H9 (cell line): Measurements from ENCODE around the gene TBC1D30. TPM values are rescaled to one million over a fixed set of nuclear protein-coding genes. Genes with fewer than 3 reads are reported as not detected.

Experiments used
- DNase-seq: peaks from one replicate; pipeline ENCODE4 v3.0.0-alpha.2; 2017
- H2AFZ ChIP-seq: one replicate; pipeline ENCODE4 v1.6.1; 2013; ENCODE audit warnings: mild to moderate bottlenecking, low read length, control low read depth, moderate library complexity
- H2AK5ac ChIP-seq: 2 replicates; pipeline ENCODE4 v1.6.1; 2013; ENCODE audit warnings: low read length, control low read depth, mixed read lengths; ENCODE audit not compliant: insufficient read length
- H2BK120ac ChIP-seq: one replicate; pipeline ENCODE4 v1.6.1; 2013; ENCODE audit warnings: low read depth, mild to moderate bottlenecking, low read length, control low read depth, inconsistent platforms; ENCODE audit not compliant: poor library complexity, severe bottlenecking
- H2BK12ac ChIP-seq: 2 replicates; pipeline ENCODE4 v1.6.1; 2013; ENCODE audit warnings: low read length, control low read depth, mixed read lengths, low read depth; ENCODE audit not compliant: insufficient read length
- H2BK15ac ChIP-seq: 2 replicates; pipeline ENCODE4 v1.6.1; 2013; ENCODE audit warnings: low read depth, low read length, control low read depth
- H2BK20ac ChIP-seq: one replicate; pipeline ENCODE4 v1.6.1; 2013; ENCODE audit warnings: low read depth, mild to moderate bottlenecking, low read length, control low read depth, inconsistent platforms; ENCODE audit not compliant: poor library complexity, severe bottlenecking
- H2BK5ac ChIP-seq: 2 replicates; pipeline ENCODE4 v1.6.1; 2013; ENCODE audit warnings: low read length, control low read depth, mixed read lengths; ENCODE audit not compliant: insufficient read length
- H3K14ac ChIP-seq: 2 replicates; pipeline ENCODE4 v1.6.1; 2013; ENCODE audit warnings: low read length, control low read depth; ENCODE audit not compliant: insufficient read depth
- H3K18ac ChIP-seq: 2 replicates; pipeline ENCODE4 v1.6.1; 2013; ENCODE audit warnings: low read depth, mild to moderate bottlenecking, mixed read lengths, low read length, control low read depth; ENCODE audit not compliant: insufficient read length
- H3K23ac ChIP-seq: 2 replicates; pipeline ENCODE4 v1.6.1; 2013; ENCODE audit warnings: low read length, control low read depth, mixed read lengths, low read depth; ENCODE audit not compliant: insufficient read length
- H3K23me2 ChIP-seq: 2 replicates; pipeline ENCODE4 v1.6.1; 2013; ENCODE audit warnings: low read depth, mild to moderate bottlenecking, mixed read lengths, low read length, control low read depth; ENCODE audit not compliant: insufficient read length, poor library complexity, severe bottlenecking
- H3K27ac ChIP-seq: 2 replicates; pipeline ENCODE4 v1.5.1; 2013; ENCODE audit warnings: low read length, control low read depth, mixed read lengths, low read depth; ENCODE audit not compliant: insufficient read length
- H3K27me3 ChIP-seq: 2 replicates; pipeline ENCODE4 v1.6.1; 2013; ENCODE audit warnings: low read length, control low read depth, inconsistent platforms; ENCODE audit not compliant: insufficient read depth
- H3K4ac ChIP-seq: 2 replicates; pipeline ENCODE4 v1.6.1; 2013; ENCODE audit warnings: low read depth, mild to moderate bottlenecking, control low read depth, inconsistent platforms, low read length, moderate library complexity
- H3K4me1 ChIP-seq: 2 replicates; pipeline ENCODE4 v1.6.1; 2013; ENCODE audit warnings: low read length, control low read depth, inconsistent platforms; ENCODE audit not compliant: insufficient read depth
- H3K4me2 ChIP-seq: 2 replicates; pipeline ENCODE4 v1.6.1; 2013; ENCODE audit warnings: low read length, control low read depth, mixed read lengths; ENCODE audit not compliant: insufficient read length, insufficient read depth
- H3K56ac ChIP-seq: 2 replicates; pipeline ENCODE4 v1.6.1; 2013; ENCODE audit warnings: low read depth, mild to moderate bottlenecking, mixed read lengths, low read length, control low read depth; ENCODE audit not compliant: insufficient read length
- H3K79me1 ChIP-seq: 2 replicates; pipeline ENCODE4 v1.6.1; 2013; ENCODE audit warnings: low read depth, mild to moderate bottlenecking, moderate library complexity, low read length, control low read depth, inconsistent platforms; ENCODE audit not compliant: insufficient read depth, poor library complexity, severe bottlenecking
- H3K79me2 ChIP-seq: 2 replicates; pipeline ENCODE4 v1.6.1; 2013; ENCODE audit warnings: low read length, control low read depth, inconsistent platforms; ENCODE audit not compliant: insufficient read depth
- H3K9ac ChIP-seq: 2 replicates; pipeline ENCODE4 v1.6.1; 2013; ENCODE audit warnings: low read length, control low read depth, mixed read lengths; ENCODE audit not compliant: insufficient read length; ENCODE audit errors: extremely low read depth
- H3K9me3 ChIP-seq: one replicate; pipeline ENCODE4 v1.6.1; 2013; ENCODE audit warnings: low read depth, low read length, inconsistent platforms; ENCODE audit not compliant: control insufficient read depth
- H3T11ph ChIP-seq: one replicate; pipeline ENCODE4 v1.6.1; 2013; ENCODE audit warnings: mild to moderate bottlenecking, low read length, control low read depth, inconsistent platforms
- H4K20me1 ChIP-seq: one replicate; pipeline ENCODE4 v1.6.1; 2013; ENCODE audit not compliant: control insufficient read depth, insufficient read length, insufficient read depth
- H4K5ac ChIP-seq: 2 replicates; pipeline ENCODE4 v1.6.1; 2013; ENCODE audit warnings: low read depth, mild to moderate bottlenecking, mixed read lengths, low read length, control low read depth; ENCODE audit not compliant: insufficient read length
- H4K8ac ChIP-seq: replicated peaks from 2 replicates; pipeline ENCODE4 v1.6.1; 2013; ENCODE audit warnings: low read length, control low read depth, mixed read lengths, low read depth; ENCODE audit not compliant: insufficient read length
- H4K91ac ChIP-seq: 2 replicates; pipeline ENCODE4 v1.6.1; 2013; ENCODE audit warnings: low read depth, mild to moderate bottlenecking, moderate library complexity, mixed read lengths, low read length, control low read depth; ENCODE audit not compliant: insufficient read length
- H3K27ac Mint-ChIP-seq, 3 experiments: 2 replicates in 2 of 3; 3 replicates in 1 of 3; pipeline ENCODE4 v1.8.0; 2020 to 2021; ENCODE audit warnings: mixed read lengths in 3 of 3, mild to moderate bottlenecking in 1 of 3, moderate library complexity in 1 of 3
- H3K27me3 Mint-ChIP-seq: 2 replicates; pipeline ENCODE4 v1.8.0; 2021; ENCODE audit warnings: low read depth, mild to moderate bottlenecking, moderate library complexity, mixed read lengths
- H3K36me3 Mint-ChIP-seq, 3 experiments: 2 replicates in 2 of 3; 3 replicates in 1 of 3; pipeline ENCODE4 v1.8.0; 2020 to 2021; ENCODE audit warnings: low read depth in 3 of 3, mixed read lengths in 3 of 3; ENCODE audit not compliant: insufficient read depth in 1 of 3
- H3K4me1 Mint-ChIP-seq, 2 experiments: 2 replicates each; pipeline ENCODE4 v1.8.0; 2020; ENCODE audit warnings: mixed read lengths in 2 of 2
- H3K4me3 Mint-ChIP-seq, 2 experiments: 2 replicates in 1 of 2; 3 replicates in 1 of 2; pipeline ENCODE4 v1.8.0; 2020 to 2021; ENCODE audit warnings: mild to moderate bottlenecking in 2 of 2, mixed read lengths in 2 of 2, moderate library complexity in 1 of 2
- H3K9me3 Mint-ChIP-seq, 2 experiments: 2 replicates in 1 of 2; 3 replicates in 1 of 2; pipeline ENCODE4 v1.8.0; 2020; ENCODE audit warnings: mild to moderate bottlenecking in 2 of 2, mixed read lengths in 2 of 2, moderate library complexity in 1 of 2
- CTCF ChIP-seq: fragments of 200-600 bp; sonication (generic); conservative IDR thresholded peaks from 3 replicates; pipeline ENCODE4 v1.8.0; 2021; ENCODE audit warnings: antibody characterized with exemption, mild to moderate bottlenecking
- WGBS: extraction: QIAGEN DNeasy Blood & Tissue Kit; methylation state at CpG from one replicate; pipeline ENCODE4 v1.1.7; 2013; ENCODE audit warnings: missing lambda C conversion rate, low lambda C conversion rate, mixed read lengths; ENCODE audit not compliant: insufficient read length; ENCODE audit errors: extremely low coverage; 5-methylcytosine and 5-hydroxymethylcytosine counted together
- total RNA-seq: library from RNA; stranded (reverse); gene quantifications from 2 replicates; pipeline ENCODE4 v1.2.1, GENCODE V29; 2021

TBC1D30 gene
- total RNA-seq, 1 experiment from 2014 or later, result 1.6 TPM

GRCh38 chr12:64793610-64794009 lies 30.8 kb upstream of the TBC1D30 start:
- Mint-ChIP-seq H3K36me3 (no peaks in the 10 kb centered on the region), H3K27ac (0 out of 7 replicates have a peak overlapping the region, but pooled peaks of 1 of the 3 experiments have one; percentile 71), H3K4me1 (peaks cover 4 to 9% of the 10 kb centered on the region in 2 experiments), H3K27me3 (no peaks in the 10 kb centered on the region), H3K4me3 (no peak overlapping the region), H3K9me3 (no peaks in the 10 kb centered on the region)
- H3K27ac ChIP-seq, result no peak overlapping the region
- H2BK15ac ChIP-seq, result no peak overlapping the region
- H2BK5ac ChIP-seq, result no peak overlapping the region
- H2BK20ac ChIP-seq, result no peak overlapping the region
- H4K5ac ChIP-seq, result no peak overlapping the region
- no peak overlapping the region for H3K23ac ChIP-seq
- no peak overlapping the region for H3K4ac ChIP-seq
- TF ChIP-seq CTCF, result no peak
- WGBS, result no CpG with 5 or more reads among the region's 3 CpGs
- no peaks in the 10 kb centered on the region for H3K4me1 ChIP-seq
- no peak overlapping the region for H3K9ac ChIP-seq
- no peak overlapping the region for H3K18ac ChIP-seq
- H4K20me1 ChIP-seq, result no peaks in the 10 kb centered on the region
- DNase-seq, result no peak
- H3T11ph ChIP-seq, result no peak overlapping the region
- no peaks in the 10 kb centered on the region for H3K27me3 ChIP-seq
- no peak overlapping the region for H2AK5ac ChIP-seq
- H3K9me3 ChIP-seq, result no peaks in the 10 kb centered on the region
- no peaks in the 10 kb centered on the region for H3K23me2 ChIP-seq
- no peak overlapping the region for H2BK120ac ChIP-seq
- no peak overlapping the region for H2AFZ ChIP-seq
- H4K91ac ChIP-seq, result no peak overlapping the region
- no peaks in the 10 kb centered on the region for H3K79me1 ChIP-seq
- H3K14ac ChIP-seq, result no peak overlapping the region
- H4K8ac ChIP-seq, result no peak overlapping the region
- H3K4me2 ChIP-seq, result no peak overlapping the region
- no peaks in the 10 kb centered on the region for H3K79me2 ChIP-seq
- H3K56ac ChIP-seq, result no peak overlapping the region
- H2BK12ac ChIP-seq, result no peak overlapping the region
